ENCODE measurements around the gene AMHR2. TPM values are rescaled to one million over a fixed set of nuclear protein-coding genes. Genes with fewer than 3 reads are reported as not detected.

Gene AMHR2
- total RNA-seq, 1 donor from 2014 or later: 0.46 TPM

DNA sequence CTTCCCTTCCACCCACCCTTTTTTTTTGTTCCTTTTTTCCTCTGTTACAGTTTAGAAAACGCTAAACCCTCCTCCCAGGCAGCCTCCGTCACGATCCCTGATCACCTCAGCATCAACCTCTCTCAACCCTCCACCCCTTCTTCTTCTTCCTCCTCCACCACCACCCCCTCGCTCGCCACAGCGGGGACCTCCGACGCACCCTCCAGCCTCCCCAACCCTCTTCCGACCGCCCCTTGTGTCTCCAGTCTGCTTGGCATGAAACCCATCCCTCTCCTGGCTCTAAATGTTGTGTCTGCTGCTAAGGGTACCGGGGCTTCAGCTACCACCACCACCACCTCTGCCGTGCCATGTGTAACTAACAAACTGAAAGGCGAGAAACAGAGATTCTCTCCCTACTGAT lies 51.2 kb downstream of the AMHR2 start:
- Histone ChIP-seq H3K27me3 (no peaks in the 10 kb centered on the region), H3K4me3 (no peak overlapping the region), H3K36me3 (peaks cover 100% of the 10 kb centered on the region), H3K9me3 (no peaks in the 10 kb centered on the region), H3K27ac (peak overlapping the region; percentile 17), H3K4me1 (peaks cover 24% of the 10 kb centered on the region)
- intact Hi-C loops (cut with DNase I): no loop called here
- ATAC-seq (peak; percentile 37), DNase-seq (peak; percentile 38)
- TF ChIP-seq, protein P1, sequence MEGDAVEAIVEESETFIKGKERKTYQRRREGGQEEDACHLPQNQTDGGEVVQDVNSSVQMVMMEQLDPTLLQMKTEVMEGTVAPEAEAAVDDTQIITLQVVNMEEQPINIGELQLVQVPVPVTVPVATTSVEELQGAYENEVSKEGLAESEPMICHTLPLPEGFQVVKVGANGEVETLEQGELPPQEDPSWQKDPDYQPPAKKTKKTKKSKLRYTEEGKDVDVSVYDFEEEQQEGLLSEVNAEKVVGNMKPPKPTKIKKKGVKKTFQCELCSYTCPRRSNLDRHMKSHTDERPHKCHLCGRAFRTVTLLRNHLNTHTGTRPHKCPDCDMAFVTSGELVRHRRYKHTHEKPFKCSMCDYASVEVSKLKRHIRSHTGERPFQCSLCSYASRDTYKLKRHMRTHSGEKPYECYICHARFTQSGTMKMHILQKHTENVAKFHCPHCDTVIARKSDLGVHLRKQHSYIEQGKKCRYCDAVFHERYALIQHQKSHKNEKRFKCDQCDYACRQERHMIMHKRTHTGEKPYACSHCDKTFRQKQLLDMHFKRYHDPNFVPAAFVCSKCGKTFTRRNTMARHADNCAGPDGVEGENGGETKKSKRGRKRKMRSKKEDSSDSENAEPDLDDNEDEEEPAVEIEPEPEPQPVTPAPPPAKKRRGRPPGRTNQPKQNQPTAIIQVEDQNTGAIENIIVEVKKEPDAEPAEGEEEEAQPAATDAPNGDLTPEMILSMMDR (IDR thresholded peaks at IDR 0.05): no peak

DNA sequence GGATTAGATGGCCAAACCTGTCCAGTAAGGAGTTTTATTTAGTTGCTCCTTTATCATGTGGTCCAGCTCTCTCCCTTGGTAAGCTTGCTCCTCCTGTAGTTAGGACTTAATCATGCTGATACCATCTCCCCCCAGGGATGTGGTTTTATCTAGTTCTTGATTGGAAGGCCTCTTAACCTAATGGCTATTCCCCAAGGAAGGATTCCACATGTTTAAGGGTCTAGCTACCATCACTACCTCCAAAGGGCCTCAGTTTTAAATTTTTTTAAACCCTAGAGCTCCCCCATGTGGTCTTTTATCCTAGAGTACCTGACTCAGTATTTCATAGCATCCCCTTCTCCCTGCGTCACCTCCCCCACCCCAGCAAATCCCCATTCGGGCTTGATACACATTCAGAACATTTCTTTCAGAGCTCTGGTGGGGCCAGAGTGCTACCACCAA lies 53.1 kb downstream of the AMHR2 start:
- Histone ChIP-seq H3K4me1 (peaks cover 24% of the 10 kb centered on the region), H3K4me3 (no peak overlapping the region), H3K27me3 (no peaks in the 10 kb centered on the region), H3K27ac (no peak overlapping the region), H3K9me3 (no peaks in the 10 kb centered on the region), H3K36me3 (peaks cover 100% of the 10 kb centered on the region)
- DNase-seq: no peak
- peak; percentile 14 for ATAC-seq
- intact Hi-C loops (cut with DNase I): no loop called here
- TF ChIP-seq, protein P1 (IDR thresholded peaks at IDR 0.05): peak; percentile 25

DNA sequence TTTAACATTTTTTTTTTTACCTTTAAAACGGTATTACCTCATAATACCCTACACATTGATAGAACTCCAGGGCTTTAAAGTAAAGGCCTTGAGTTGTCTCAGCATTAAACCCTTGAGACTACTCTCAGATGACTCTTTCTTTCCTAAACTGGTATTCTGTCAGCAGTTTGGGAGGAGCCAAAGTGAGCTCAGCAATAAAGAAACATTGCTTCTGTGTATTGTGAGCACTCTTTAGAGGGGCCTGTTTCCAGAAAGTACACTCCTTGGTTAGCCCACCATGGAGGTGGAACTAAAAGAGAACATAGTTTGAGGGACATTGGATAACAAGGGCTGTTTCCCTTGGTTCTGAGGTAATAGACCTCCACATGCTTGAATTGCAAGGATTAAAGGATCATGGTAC lies 55.2 kb downstream of the AMHR2 start:
- H3K27me3 ChIP-seq: no peaks in the 10 kb centered on the region
- H3K27ac ChIP-seq: no peak overlapping the region
- H3K4me3 ChIP-seq: no peak overlapping the region
- no peak for DNase-seq
- peaks cover 100% of the 10 kb centered on the region for H3K36me3 ChIP-seq
- peaks cover 11% of the 10 kb centered on the region for H3K4me1 ChIP-seq
- H3K9me3 ChIP-seq: no peaks in the 10 kb centered on the region
- no peak for ATAC-seq
- intact Hi-C loops (cut with DNase I): no loop called here
- TF ChIP-seq, protein P1 (IDR thresholded peaks at IDR 0.05): no peak

DNA sequence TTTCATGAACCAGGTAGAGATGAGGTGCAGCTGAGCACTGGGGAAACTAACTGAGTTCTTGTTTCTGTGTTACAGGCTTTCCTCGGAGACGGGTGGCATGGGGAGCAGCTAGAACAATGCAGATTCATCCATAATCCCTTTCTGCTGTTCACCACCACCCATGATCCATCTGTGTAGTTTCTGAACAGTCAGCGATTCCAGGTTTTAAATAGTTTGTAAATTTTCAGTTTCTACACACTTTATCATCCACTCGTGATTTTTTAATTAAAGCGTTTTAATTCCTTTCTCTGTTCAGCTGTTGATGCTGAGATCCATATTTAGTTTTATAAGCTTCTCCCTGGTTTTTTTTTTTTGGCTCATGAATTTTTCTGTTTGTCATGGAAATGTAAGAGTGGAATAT lies 55.7 kb downstream of the AMHR2 start:
- no peak for ATAC-seq
- no peak for DNase-seq
- H3K4me3 ChIP-seq: no peak overlapping the region
- H3K9me3 ChIP-seq: no peaks in the 10 kb centered on the region
- intact Hi-C loops (cut with DNase I): no loop called here
- no peak overlapping the region for H3K27ac ChIP-seq
- peaks cover 6% of the 10 kb centered on the region for H3K4me1 ChIP-seq
- no peaks in the 10 kb centered on the region for H3K27me3 ChIP-seq
- TF ChIP-seq, protein P1 (IDR thresholded peaks at IDR 0.05): no peak
- peaks cover 99% of the 10 kb centered on the region for H3K36me3 ChIP-seq

DNA sequence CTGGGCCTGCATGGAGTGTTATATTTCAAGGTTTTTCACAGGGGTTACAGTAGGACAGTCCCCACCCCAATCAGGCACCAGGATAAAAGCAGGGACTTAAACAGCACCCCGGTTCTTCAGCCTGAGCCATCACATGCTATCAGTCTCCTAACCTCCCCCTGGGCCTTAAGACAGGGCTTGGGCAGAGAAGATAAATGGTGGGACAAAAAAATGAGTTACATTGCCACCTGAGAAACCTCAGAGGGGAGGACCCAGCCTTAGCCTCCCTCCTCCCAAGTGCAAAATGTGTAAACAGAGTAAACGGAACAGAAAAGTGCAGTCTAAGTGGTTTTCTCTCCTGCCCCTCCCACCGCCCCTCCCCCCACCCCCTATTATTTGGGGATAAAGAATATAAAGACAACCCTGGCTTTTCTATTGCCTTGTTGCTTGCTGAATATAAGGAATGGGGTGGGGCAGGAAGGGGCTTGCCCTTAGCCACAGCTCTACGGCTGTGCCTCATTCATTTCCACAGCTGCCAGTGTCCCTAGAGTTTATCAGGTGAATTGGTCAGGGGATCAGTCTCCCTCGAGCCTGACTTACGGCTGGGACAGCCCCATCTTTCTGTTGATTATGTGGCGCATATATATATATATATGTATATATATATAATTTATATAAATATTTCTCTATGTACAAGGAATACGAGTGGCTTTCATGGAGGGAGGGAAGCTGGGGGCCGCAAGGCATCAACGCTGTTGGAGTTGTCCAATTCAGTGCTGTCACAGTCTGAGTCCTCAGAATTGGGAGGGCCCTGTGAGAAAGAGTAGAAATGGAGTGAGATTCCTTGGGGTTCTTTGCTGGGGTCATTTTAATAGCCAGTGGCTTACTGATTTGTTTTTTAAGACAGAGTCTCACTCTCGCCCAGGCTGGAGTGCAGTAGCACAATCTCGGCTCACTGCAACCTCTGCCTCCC lies 57.1 kb downstream of the AMHR2 start:
- no peak for ATAC-seq
- H3K4me3 ChIP-seq: no peak overlapping the region
- peaks cover 98% of the 10 kb centered on the region for H3K36me3 ChIP-seq
- no peaks in the 10 kb centered on the region for H3K4me1 ChIP-seq
- no peak for DNase-seq
- intact Hi-C loops (cut with DNase I): no loop called here
- TF ChIP-seq, protein P1 (IDR thresholded peaks at IDR 0.05): no peak
- H3K27ac ChIP-seq: no peak overlapping the region
- H3K9me3 ChIP-seq: no peaks in the 10 kb centered on the region
- H3K27me3 ChIP-seq: no peaks in the 10 kb centered on the region

Other genes starting within 250 kb of the AMHR2 start
- 46.8 TPM for gene ZNF740, start 243.1 kb upstream of the AMHR2 start, total RNA-seq
- 41.7 TPM for gene CSAD, start 242.9 kb upstream of the AMHR2 start, total RNA-seq
- gene ITGB7, start 216.6 kb upstream of the AMHR2 start, total RNA-seq: 7.7 TPM
- 23.8 TPM for gene RARG, start 191.6 kb upstream of the AMHR2 start, total RNA-seq
- gene ESPL1, start 155.6 kb upstream of the AMHR2 start, total RNA-seq: 0.35 TPM
- 424 TPM for gene PFDN5, start 128.3 kb upstream of the AMHR2 start, total RNA-seq
- gene MYG1, start 124.2 kb upstream of the AMHR2 start, total RNA-seq: 41.9 TPM
- 43.2 TPM for gene AAAS, start 102.2 kb upstream of the AMHR2 start, total RNA-seq
- not detected for gene SP7, start 87.5 kb upstream of the AMHR2 start, total RNA-seq
- gene SP1, start 43.7 kb upstream of the AMHR2 start, total RNA-seq: 87.7 TPM
- 172 TPM for gene PRR13, start 17.9 kb downstream of the AMHR2 start, total RNA-seq
- 727 TPM for gene PCBP2, start 28.2 kb downstream of the AMHR2 start, total RNA-seq
- gene MAP3K12, start 75.6 kb downstream of the AMHR2 start, total RNA-seq: 22.3 TPM
- gene TARBP2, start 77.4 kb downstream of the AMHR2 start, total RNA-seq: 33.1 TPM
- gene NPFF, start 83.6 kb downstream of the AMHR2 start, total RNA-seq: not detected
- 54.0 TPM for gene ATF7, start 202.5 kb downstream of the AMHR2 start, total RNA-seq